Activated naive CD8-positive, alpha-beta T cell treated with anti-CD3 and anti-CD28 coated beads, Interleukin-2, amount 50 U/mL, for 24 hours (primary cell): ENCODE measurements around the gene ACOT11.
"Not testable (repeated sequence)": the region's sequence is repeated elsewhere in the genome, so short reads cannot be mapped to it uniquely, and the experiment has no call there.

Experiments
- ATAC-seq: fragments of 150-1000 bp; cut with Tn5 transposase; one replicate; pipeline ENCODE4 v1.10.0; 2021
- DNase-seq: peaks from one replicate; pipeline ENCODE4 v3.0.0; 2021
- H3K27ac Mint-ChIP-seq: one replicate; pipeline ENCODE4 v1.8.0; 2021; ENCODE audit warnings: mild to moderate bottlenecking, mixed read lengths
- H3K27me3 Mint-ChIP-seq: one replicate; pipeline ENCODE4 v1.8.0; 2021; ENCODE audit warnings: mixed read lengths
- H3K36me3 Mint-ChIP-seq: one replicate; pipeline ENCODE4 v1.8.0; 2021; ENCODE audit warnings: low read depth, mixed read lengths
- H3K4me1 Mint-ChIP-seq: one replicate; pipeline ENCODE4 v1.8.0; 2021; ENCODE audit warnings: mixed read lengths
- H3K4me3 Mint-ChIP-seq: one replicate; pipeline ENCODE4 v1.8.0; 2021; ENCODE audit warnings: mild to moderate bottlenecking, moderate library complexity, mixed read lengths
- H3K9me3 Mint-ChIP-seq: one replicate; pipeline ENCODE4 v1.8.0; 2021; ENCODE audit warnings: mixed read lengths

Gene ACOT11

DNA sequence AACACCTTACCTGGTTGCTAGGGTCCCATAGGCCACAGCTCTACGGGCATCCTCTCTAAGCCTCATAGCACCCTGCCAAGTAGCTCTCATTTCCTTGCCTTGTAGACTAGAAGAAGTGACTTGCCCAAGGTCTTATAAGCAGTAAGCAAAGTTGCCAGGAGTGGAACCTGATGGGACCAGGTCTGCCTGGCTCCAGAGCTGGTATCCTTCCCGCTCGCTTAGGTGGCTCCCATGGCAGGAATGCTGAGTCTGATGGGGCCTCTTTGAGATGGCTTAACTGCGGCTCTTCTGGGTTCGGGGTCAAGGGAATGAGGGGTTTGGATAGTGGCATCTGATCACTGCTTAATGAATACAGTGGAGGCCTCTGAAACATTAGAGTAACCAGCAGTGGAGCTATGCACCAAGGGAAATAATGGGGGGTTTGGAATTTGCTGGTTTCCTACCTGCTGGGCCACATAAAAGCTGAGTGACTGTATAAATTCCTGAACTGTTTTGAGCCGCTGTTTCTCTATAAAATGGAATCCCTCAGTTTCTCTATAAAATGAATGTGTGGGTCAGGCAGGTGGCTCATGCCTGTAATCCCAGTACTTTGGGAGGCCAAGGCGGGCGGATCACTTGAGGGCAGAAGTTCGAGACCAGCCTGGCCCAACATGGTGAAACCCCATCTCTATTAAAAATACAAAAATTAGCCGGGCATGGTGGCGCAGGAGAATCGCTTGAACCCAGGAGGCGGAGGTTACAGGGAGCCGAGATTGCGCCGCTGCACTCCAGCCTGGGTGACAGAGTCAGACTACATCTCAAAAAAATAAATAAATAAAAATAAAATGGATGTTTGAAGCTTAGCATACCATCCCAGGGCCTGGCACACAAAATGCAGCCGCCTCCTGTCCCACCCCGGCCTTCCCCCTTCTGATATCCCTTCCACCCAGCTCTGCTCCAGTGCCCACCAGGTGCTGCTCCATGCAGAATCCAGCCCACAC, 62.9 kb downstream of the ACOT11 start:
- DNase-seq, result no peak
- no peak overlapping the region for H3K27ac Mint-ChIP-seq
- H3K4me3 Mint-ChIP-seq, result no peak overlapping the region
- no peaks in the 10 kb centered on the region for H3K36me3 Mint-ChIP-seq
- no peak for ATAC-seq
- no peaks in the 10 kb centered on the region for H3K27me3 Mint-ChIP-seq
- no peaks in the 10 kb centered on the region for H3K4me1 Mint-ChIP-seq
- H3K9me3 Mint-ChIP-seq, result no peaks in the 10 kb centered on the region

DNA sequence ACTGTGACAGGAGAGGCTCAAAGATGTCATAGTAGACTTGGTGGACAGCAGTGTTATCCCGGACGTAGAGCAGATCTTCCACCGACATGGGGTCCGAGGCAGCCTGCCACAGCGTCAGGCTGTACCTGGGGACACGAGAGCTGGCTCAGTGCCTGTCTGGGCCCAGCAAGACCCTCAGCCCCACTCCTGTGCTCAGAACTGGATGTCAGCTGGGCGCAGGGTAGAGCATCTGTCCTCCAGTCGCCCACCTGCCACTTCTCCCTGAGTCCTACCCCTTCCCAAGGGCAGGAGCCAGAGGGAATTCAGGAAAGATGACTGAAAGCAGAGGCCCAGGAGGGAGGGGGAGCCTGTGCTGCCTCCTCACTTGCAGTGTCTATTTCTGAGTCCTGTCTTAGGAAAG, 63.6 kb downstream of the ACOT11 start:
- H3K9me3 Mint-ChIP-seq, result no peaks in the 10 kb centered on the region
- no peak overlapping the region for H3K27ac Mint-ChIP-seq
- no peaks in the 10 kb centered on the region for H3K27me3 Mint-ChIP-seq
- ATAC-seq (no peak), DNase-seq (no peak)
- no peaks in the 10 kb centered on the region for H3K4me1 Mint-ChIP-seq
- H3K36me3 Mint-ChIP-seq, result no peaks in the 10 kb centered on the region
- no peak overlapping the region for H3K4me3 Mint-ChIP-seq

DNA sequence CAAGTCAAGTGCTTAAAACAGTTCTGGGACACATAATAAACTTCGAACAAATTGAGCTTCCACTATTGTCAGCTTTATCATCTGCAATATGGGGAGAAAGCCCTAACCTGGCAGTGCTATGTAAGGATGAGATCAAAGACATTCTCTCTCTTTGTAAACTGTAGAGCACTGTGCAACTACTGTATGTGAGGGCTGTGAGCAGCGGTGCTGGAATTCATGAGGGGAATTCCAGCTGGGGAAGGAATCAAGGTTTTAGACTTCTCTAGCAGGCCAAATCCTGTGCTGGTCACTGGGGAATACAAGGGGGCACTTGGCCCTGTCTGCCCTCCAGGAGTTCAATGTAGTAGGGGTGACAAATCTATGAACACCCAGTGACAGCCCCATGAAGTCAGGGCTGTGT, 66.0 kb downstream of the ACOT11 start:
- no peaks in the 10 kb centered on the region for H3K36me3 Mint-ChIP-seq
- no peak overlapping the region for H3K27ac Mint-ChIP-seq
- H3K4me3 Mint-ChIP-seq, result no peak overlapping the region
- ATAC-seq (no peak), DNase-seq (no peak)
- no peaks in the 10 kb centered on the region for H3K4me1 Mint-ChIP-seq
- H3K9me3 Mint-ChIP-seq, result no peaks in the 10 kb centered on the region
- no peaks in the 10 kb centered on the region for H3K27me3 Mint-ChIP-seq

DNA sequence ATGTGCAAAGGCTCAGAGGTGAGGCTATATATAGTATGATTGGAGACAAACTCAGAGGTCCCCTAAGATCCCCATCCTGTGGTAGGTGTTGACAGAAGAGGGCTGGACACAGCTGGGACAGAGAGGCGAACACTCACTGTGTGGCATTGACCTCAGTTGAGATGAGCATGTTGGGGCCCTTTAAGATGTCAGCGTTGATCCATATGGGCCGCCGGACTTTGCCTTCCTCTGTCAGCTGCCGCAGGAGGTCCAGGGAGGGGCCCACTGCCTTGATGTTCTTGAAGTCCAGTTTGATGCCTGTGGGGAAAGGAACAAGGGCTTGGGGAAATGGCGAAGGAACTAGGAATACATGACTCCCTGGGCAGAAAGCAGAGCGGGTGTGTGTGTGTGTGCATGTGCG, 66.5 kb downstream of the ACOT11 start:
- H3K4me1 Mint-ChIP-seq, result no peaks in the 10 kb centered on the region
- H3K27ac Mint-ChIP-seq, result no peak overlapping the region
- ATAC-seq (no peak), DNase-seq (no peak)
- no peak overlapping the region for H3K4me3 Mint-ChIP-seq
- no peaks in the 10 kb centered on the region for H3K36me3 Mint-ChIP-seq
- H3K9me3 Mint-ChIP-seq, result no peaks in the 10 kb centered on the region
- H3K27me3 Mint-ChIP-seq, result no peaks in the 10 kb centered on the region

DNA sequence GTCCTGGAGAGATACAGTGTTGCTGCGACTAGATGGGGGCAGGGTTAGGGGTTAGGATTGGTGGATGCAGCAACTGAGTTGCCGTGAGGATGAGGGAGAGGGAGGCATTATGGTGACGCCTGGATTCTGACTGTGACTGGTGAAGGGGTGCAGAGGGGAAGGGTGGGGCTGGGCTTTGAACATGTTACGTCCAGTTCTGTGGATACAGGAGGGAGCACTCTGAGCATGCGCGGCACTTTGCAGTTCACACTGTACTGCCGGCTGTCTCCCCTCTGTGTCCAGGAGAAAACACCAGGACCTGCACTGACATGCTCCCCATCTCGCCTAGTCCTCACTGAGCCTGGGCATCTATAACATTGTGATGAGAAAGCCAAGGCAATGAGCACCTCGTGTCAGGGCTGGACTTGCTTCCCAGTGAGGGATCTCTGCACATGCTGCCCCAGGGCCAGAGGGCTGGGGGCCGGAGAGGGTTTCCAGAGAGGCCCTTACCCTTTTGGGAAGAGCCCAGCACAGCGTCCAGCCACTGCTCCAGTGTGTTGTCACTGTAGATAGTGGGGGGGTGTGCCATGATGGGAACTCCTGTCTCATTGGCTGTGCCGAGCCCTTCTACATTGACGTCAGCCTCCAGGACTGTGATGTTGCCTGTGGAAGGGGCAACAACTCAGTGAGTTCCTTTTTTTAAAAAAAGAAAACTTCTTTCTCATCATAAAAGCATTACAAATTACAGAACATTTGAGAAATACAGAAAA, 67.7 kb downstream of the ACOT11 start:
- Mint-ChIP-seq H3K36me3 (no peaks in the 10 kb centered on the region), H3K27ac (no peak overlapping the region), H3K27me3 (no peaks in the 10 kb centered on the region), H3K4me1 (no peaks in the 10 kb centered on the region), H3K9me3 (no peaks in the 10 kb centered on the region), H3K4me3 (no peak overlapping the region)
- DNase-seq (no peak), ATAC-seq (no peak)

DNA sequence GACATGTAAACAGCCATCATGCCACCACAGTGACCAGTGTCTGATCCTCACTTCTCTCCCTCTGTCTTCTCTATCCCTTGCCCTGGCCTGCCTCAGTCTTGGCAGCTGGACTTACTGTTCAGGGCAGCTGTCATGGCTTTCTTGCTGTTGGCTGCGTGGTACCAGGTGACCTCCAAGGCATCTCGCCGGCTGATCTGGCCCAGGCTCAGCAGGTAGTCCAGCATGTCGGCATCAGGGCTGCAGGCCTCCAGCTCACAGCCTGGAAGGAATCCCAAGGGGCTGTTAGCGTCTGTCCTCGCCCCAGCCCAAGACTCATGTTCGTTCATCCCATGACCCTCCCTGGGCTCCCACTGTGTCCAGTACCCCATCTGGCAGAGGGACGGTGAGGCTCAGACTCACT, 71.7 kb downstream of the ACOT11 start:
- no peak overlapping the region for H3K27ac Mint-ChIP-seq
- H3K27me3 Mint-ChIP-seq, result no peaks in the 10 kb centered on the region
- H3K36me3 Mint-ChIP-seq, result no peaks in the 10 kb centered on the region
- ATAC-seq (no peak), DNase-seq (no peak)
- no peaks in the 10 kb centered on the region for H3K4me1 Mint-ChIP-seq
- H3K4me3 Mint-ChIP-seq, result no peak overlapping the region
- no peaks in the 10 kb centered on the region for H3K9me3 Mint-ChIP-seq

DNA sequence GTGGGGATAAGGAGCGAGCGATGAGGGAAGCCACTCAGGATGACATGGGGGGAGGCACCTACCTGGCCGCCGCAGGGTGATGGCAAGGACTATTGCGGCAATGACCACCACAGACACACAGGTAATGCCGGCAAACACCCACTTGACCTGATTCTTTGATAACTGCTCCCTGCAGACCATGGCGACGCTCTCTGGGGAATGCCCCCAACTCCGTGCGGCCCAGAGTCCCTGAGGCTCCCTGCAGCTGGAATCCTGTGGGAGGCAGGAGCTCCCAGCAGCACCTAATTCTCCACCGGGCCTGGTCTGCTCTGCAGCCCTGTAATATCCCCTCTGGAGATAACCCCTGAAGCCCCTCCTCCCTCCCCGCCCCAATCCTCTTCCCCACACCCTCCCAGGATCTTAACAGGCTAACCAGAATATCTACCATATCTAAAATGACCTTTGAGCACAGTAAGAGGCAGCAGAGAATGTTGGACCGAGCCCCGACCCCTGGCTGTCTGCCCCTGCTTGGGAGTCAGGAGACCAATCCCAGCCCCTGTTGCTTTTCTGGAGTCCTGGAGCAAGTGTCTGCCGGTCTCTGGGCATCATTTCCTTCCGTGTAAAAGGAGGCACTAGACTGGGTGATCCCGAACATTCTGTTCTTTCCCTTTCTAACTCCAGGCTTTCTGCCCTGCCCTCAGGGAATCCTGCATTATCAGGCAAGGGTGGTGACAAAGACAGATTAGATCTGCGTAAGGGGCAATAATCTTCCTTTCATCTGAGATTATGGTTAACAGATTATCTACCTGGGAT, 75.4 kb downstream of the ACOT11 start, which contains the start of gene FAM151A:
Gene FAM151A (minus strand): TSS at position 310 of the 792 bp plus-strand sequence. CDS start 130 bp downstream, at position 180.
- Mint-ChIP-seq H3K9me3 (no peaks in the 10 kb centered on the region), H3K4me1 (no peaks in the 10 kb centered on the region), H3K27me3 (no peaks in the 10 kb centered on the region), H3K27ac (no peak within 1 kb of the TSS), H3K36me3 (no peaks in the 10 kb centered on the region), H3K4me3 (no peak within 1 kb of the TSS)
- no peak for ATAC-seq
- DNase-seq, result no peak

DNA sequence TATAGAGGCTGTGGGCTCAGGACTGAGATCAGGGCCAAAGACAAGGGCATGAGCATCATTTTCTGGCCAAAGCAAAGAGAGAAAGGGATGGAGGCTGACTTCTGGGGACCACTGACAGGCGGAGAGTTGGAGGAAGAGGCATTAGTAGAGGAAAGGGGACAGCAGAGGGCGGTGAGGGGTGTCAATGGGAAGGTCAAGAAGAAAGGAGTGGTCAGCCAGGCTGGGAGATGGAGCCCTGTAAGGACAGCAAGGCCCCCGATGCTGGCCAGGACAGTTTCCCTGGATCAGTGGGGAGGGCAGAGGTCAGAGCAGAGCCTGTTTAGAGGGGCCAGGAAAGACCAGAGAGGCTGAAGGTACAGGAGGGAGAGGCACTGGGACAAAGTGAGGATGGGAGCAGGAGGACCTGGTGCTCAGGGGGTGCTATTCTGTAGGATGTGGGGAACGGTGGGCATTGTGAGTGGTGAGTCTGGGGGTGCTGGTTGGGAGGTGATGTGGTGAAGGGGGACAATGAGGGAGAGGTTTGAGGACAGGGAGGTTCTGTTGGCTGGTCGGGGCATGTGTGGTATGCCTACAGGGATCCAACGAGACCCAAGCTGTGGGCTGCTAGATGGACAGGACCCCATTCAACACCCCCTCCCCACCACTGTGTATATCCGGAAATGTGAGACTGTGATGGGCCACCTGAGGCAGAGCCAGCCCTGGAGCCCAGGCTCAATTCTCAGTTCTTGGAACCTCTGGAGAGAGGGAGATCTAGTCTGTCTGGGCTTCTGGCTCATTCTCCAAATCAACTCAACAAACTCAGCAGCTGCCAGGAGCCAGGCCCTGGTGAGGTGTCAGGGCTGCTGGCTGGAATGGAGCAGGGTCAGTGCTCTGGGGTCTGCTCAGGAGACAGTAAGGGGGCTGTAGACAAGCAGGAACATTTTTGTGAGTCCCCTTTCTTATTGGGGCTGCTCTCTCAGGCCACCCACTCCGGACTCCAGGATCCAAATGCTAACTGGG, 76.7 kb downstream of the ACOT11 start:
- no peak for DNase-seq
- no peaks in the 10 kb centered on the region for H3K9me3 Mint-ChIP-seq
- no peak overlapping the region for H3K4me3 Mint-ChIP-seq
- no peak for ATAC-seq
- no peak overlapping the region for H3K27ac Mint-ChIP-seq
- no peaks in the 10 kb centered on the region for H3K4me1 Mint-ChIP-seq
- H3K27me3 Mint-ChIP-seq, result no peaks in the 10 kb centered on the region
- no peaks in the 10 kb centered on the region for H3K36me3 Mint-ChIP-seq

DNA sequence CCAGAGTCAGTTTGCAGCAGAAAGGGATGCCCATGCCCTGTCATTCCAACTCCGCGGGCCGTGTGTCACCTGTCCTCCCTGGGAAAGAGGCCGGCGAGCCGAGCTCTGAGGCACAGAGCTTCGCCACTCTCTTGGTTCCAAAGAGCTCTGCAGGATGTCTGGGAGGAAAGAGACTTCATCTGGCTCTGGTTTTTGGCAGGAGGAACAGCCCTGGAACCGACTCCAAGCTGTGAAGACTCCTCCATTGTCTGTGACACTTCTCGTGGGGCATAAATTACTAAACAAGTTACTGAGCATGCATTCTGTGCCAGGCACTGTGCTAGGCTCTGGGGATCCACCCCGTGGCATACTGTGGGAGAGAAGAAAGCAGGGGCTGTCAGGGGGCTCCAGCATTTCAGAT, 79.2 kb downstream of the ACOT11 start:
- Mint-ChIP-seq H3K27ac (no peak overlapping the region), H3K4me1 (no peaks in the 10 kb centered on the region), H3K4me3 (no peak overlapping the region), H3K27me3 (peaks cover 1% of the 10 kb centered on the region), H3K36me3 (no peaks in the 10 kb centered on the region), H3K9me3 (no peaks in the 10 kb centered on the region)
- DNase-seq (no peak), ATAC-seq (no peak)

DNA sequence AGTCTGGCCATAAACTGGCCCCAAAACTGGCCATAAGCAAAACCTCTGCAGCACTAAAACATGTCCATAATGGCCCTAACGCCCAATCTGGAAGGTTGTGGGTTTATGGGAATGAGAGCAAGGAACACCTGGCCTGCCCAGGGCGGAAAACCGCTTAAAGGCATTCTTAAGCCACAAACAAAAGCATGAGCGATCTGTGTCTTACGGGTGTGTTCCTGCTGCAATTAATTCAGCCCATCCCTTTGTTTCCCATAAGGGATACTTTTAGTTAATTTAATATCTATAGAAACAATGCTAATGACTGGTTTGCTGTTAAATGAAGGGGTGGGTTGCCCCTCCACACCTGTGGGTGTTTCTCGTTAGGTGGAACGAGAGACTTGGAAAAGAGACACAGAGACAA, 87.8 kb downstream of the ACOT11 start:
- not testable (repeated sequence) for H3K9me3 Mint-ChIP-seq, H3K27ac Mint-ChIP-seq, H3K4me1 Mint-ChIP-seq, DNase-seq, H3K4me3 Mint-ChIP-seq, H3K36me3 Mint-ChIP-seq, ATAC-seq
- H3K27me3 Mint-ChIP-seq, result peaks cover 12% of the 10 kb centered on the region

DNA sequence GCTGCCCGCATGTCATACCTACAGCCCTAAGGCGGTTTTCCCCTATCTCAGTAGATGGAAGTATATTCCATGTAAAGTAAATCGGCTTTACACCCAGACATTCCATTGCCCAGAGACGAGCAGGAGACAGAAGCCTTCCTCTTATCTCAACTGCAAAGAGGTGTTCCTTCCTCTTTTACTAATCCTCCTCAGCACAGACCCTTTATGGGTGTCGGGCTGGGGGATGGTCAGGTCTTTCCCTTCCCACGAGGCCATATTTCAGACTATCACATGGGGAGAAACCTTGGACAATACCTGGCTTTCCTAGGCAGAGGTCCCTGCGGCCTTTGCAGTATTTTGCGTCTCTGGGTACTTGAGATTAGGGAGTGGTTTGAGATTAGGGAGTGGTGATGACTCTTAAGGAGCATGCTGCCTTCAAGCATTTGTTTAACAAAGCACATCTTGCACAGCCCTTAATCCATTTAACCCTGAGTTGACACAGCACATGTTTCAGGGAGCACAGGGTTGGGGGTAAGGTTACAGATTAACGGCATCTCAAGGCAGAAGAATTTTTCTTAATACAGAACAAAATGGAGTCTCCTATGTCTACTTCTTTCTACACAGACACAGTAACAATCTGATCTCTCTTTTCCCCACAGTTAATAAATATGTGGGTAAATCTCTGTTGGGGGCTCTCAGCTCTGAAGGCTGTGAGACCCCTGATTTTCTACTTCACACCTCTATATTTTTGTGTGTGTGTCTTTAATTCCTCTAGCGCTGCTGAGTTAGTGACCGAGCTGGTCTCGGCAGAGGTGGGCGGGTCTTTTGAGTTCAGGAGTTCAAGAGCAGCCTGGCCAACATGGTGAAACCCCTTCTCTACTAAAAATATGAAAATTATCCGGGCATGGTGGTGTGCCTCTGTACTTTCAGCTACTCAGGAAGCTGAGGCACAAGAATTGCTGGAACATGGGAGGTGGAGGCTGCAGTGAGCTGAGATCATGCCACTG, 88.7 kb downstream of the ACOT11 start:
- ATAC-seq, H3K4me3 Mint-ChIP-seq, H3K36me3 Mint-ChIP-seq, H3K9me3 Mint-ChIP-seq, H3K27ac Mint-ChIP-seq, H3K4me1 Mint-ChIP-seq, DNase-seq: not testable (repeated sequence)
- peaks cover 12% of the 10 kb centered on the region for H3K27me3 Mint-ChIP-seq

DNA sequence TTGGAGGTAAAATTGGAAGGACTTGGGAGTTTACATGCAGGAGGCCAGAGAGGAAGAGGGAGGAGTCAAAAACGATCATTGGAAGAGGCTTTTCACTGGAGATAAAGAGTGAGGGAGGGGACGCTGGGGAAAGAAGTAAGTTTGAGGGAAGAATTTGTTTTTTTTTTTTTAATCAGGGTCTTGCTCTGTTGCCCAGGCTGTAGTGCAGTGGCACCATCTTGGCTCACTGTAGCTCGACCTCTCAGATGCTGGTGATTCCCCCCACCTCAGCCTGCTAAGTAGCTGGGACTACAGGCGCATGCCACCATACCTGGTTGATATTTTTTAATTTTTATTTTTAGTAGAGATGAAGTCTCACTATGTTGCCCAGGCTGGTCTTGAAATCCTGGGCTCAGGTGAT, 92.3 kb downstream of the ACOT11 start:
- Mint-ChIP-seq H3K36me3 (no peaks in the 10 kb centered on the region), H3K27ac (no peak overlapping the region), H3K27me3 (peaks cover 5% of the 10 kb centered on the region), H3K4me3 (no peak overlapping the region), H3K4me1 (no peaks in the 10 kb centered on the region), H3K9me3 (peaks cover 12% of the 10 kb centered on the region)
- no peak for DNase-seq
- ATAC-seq, result no peak
